ENCODE measurements around the gene SLC4A4.

DNA sequence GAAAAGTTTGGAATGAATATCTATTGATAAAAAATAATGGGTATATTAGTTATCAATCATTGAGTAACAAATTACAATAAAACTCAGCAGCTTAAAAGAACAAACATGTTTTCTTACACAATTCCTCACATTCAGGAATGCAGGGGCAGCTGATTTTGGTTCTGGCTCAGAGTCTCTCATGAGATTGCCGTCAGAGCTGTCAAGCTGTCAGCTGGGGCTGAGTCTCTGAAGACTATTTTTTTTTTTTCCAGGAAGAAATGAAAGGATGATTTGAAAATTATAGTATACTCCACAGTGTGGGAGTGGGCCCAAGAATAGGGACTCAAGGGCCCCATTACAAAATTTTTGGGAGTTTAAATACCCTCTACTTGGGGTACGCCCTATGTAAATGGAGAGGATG, 226.0 kb downstream of the SLC4A4 start:
- no peak for TF ChIP-seq CTCF (IDR thresholded peaks at IDR 0.05)
- TF ChIP-seq POLR2A (IDR thresholded peaks at IDR 0.05), result no peak

Measured in vagina (tissue), 2 donors.